Naive thymus-derived CD4-positive, alpha-beta T cell (primary cell): Measurements from ENCODE around the gene MSH2. TPM values are rescaled to one million over a fixed set of nuclear protein-coding genes. Genes with fewer than 3 reads are reported as not detected.
"Not testable (repeated sequence)": the region's sequence is repeated elsewhere in the genome, so short reads cannot be mapped to it uniquely, and the experiment has no call there.

ENCODE experiments used
- ATAC-seq: fragments of 150-1000 bp; cut with Tn5 transposase; 2 replicates; pipeline ENCODE4 v1.10.0; 2021; ENCODE audit warnings: mild to moderate bottlenecking, moderate library complexity
- CTCF ChIA-PET: fragments of 350-600 bp; sonication (Branson Sonifier 250); formaldehyde crosslinking; loops from one replicate; lab custom pipeline; 2021; ENCODE audit warnings: antibody characterized with exemption; lab: Charles Lee
- POLR2A ChIA-PET: fragments of 350-600 bp; sonication (Branson Sonifier 250); formaldehyde crosslinking; loops from one replicate; lab custom pipeline; 2021; ENCODE audit warnings: antibody characterized with exemption, inconsistent platforms; lab: Charles Lee
- DNase-seq, 9 donors: peaks; one replicate each; pipeline versions ENCODE4 v3.0.0 to v3.0.0-alpha.2; 2020 to 2022; ENCODE audit warnings: mixed read lengths in 1 of 9
- H3K27ac ChIP-seq: one replicate; pipeline ENCODE4 v1.7.0; 2013; ENCODE audit warnings: mild to moderate bottlenecking, low read depth, low read length, moderate library complexity
- H3K27me3 ChIP-seq, 2 donors: one replicate each; pipeline ENCODE4 v1.7.0; 2013; ENCODE audit warnings: low read length in 2 of 2, mild to moderate bottlenecking in 2 of 2, moderate library complexity in 2 of 2; ENCODE audit not compliant: control insufficient read depth in 2 of 2, insufficient read depth in 2 of 2
- H3K36me3 ChIP-seq, 3 experiments: 1 replicate in 2 of 3; 2 replicates in 1 of 3; pipeline ENCODE4 v1.7.0; 2013; ENCODE audit warnings: low read length in 3 of 3, mild to moderate bottlenecking in 3 of 3, moderate library complexity in 1 of 3; ENCODE audit not compliant: insufficient read depth in 3 of 3, control insufficient read depth in 2 of 3
- H3K4me1 ChIP-seq, 2 donors: one replicate each; pipeline ENCODE4 v1.7.0; 2013; ENCODE audit warnings: low read length in 2 of 2, mild to moderate bottlenecking in 2 of 2, moderate library complexity in 1 of 2; ENCODE audit not compliant: control insufficient read depth in 2 of 2, insufficient read depth in 2 of 2
- H3K4me3 ChIP-seq: 2 replicates; pipeline ENCODE4 v1.7.0; 2013; ENCODE audit warnings: mild to moderate bottlenecking, low read length
- H3K9me3 ChIP-seq, 3 experiments: 1 replicate in 2 of 3; 2 replicates in 1 of 3; pipeline ENCODE4 v1.7.0; 2013; ENCODE audit warnings: low read length in 3 of 3; ENCODE audit not compliant: control insufficient read depth in 2 of 3
- H3K27ac Mint-ChIP-seq, 9 donors: one replicate each; pipeline ENCODE4 v1.8.0; 2020 to 2022; ENCODE audit warnings: mixed read lengths in 9 of 9, mild to moderate bottlenecking in 8 of 9, moderate library complexity in 5 of 9, inconsistent platforms in 2 of 9
- H3K27me3 Mint-ChIP-seq, 5 donors: one replicate each; pipeline ENCODE4 v1.8.0; 2021 to 2022; ENCODE audit warnings: mixed read lengths in 5 of 5, mild to moderate bottlenecking in 1 of 5
- H3K36me3 Mint-ChIP-seq, 5 donors: one replicate each; pipeline ENCODE4 v1.8.0; 2020 to 2022; ENCODE audit warnings: mixed read lengths in 5 of 5, mild to moderate bottlenecking in 3 of 5, inconsistent platforms in 1 of 5
- H3K4me1 Mint-ChIP-seq, 7 donors: one replicate each; pipeline ENCODE4 v1.8.0; 2020 to 2022; ENCODE audit warnings: mixed read lengths in 7 of 7, mild to moderate bottlenecking in 3 of 7, inconsistent platforms in 1 of 7
- H3K4me3 Mint-ChIP-seq, 10 donors: one replicate each; pipeline ENCODE4 v1.8.0; 2020 to 2022; ENCODE audit warnings: mild to moderate bottlenecking in 10 of 10, mixed read lengths in 10 of 10, moderate library complexity in 6 of 10, inconsistent platforms in 2 of 10
- H3K9me3 Mint-ChIP-seq, 11 donors: one replicate each; pipeline ENCODE4 v1.8.0; 2020 to 2022; ENCODE audit warnings: mixed read lengths in 11 of 11, mild to moderate bottlenecking in 4 of 11, inconsistent platforms in 1 of 11, moderate library complexity in 1 of 11
- intact Hi-C, 2 donors: fragments of 100-400 bp; cut with micrococcal nuclease; formaldehyde crosslinking; loops; one replicate each; pipeline ENCODE4 v1.15.1; 2023
- polyA plus RNA-seq, 2 donors: library from polyadenylated mRNA; unstranded; fragments of 300-500 nt; fragmentation: Illumina TruSeq; gene quantifications; one replicate each; pipeline ENCODE4 v1.2.3, GENCODE V29; 2021
- total RNA-seq, 6 experiments: library from RNA in 5 of 6; stranded (reverse) in 5 of 6; gene quantifications; 1 replicate in 5 of 6; 2 replicates in 1 of 6; pipeline ENCODE4 v1.2.3 and lab custom pipeline; 2021 to 2026

MSH2 gene
- total and polyA plus RNA-seq, 7 experiments from 2014 or later = 12.2 to 46.8 (median 39.1) TPM

- H3K9me3 Mint-ChIP-seq = no peaks in the 10 kb centered on the region
Observed at GRCh38 chr2:47422016-47422415, 19.1 kb downstream of the MSH2 start.

GRCh38 chr2:47422560-47422959, 19.6 kb downstream of the MSH2 start:
- no peak overlapping the region for H3K27ac Mint-ChIP-seq
- H3K9me3 Mint-ChIP-seq = no peaks in the 10 kb centered on the region
- H3K4me1 Mint-ChIP-seq = peaks cover 0 to 6% (median 0%) of the 10 kb centered on the region in 7 donors
- H3K4me3 ChIP-seq = no peak overlapping the region
- CTCF ChIA-PET = no interaction called here
- intact Hi-C loops = no loop called here
- H3K9me3 ChIP-seq = no peaks in the 10 kb centered on the region
- H3K27me3 ChIP-seq = no peaks in the 10 kb centered on the region
- no peaks in the 10 kb centered on the region for H3K4me1 ChIP-seq
- POLR2A ChIA-PET = no interaction called here
- no peak overlapping the region for H3K27ac ChIP-seq
- no peak overlapping the region for H3K4me3 Mint-ChIP-seq
- peaks cover 0 to 51% (median 18%) of the 10 kb centered on the region in 5 donors for H3K36me3 Mint-ChIP-seq
- H3K36me3 ChIP-seq = peaks cover 0 to 38% (median 4%) of the 10 kb centered on the region in 3 experiments
- ATAC-seq (no peak), DNase-seq (no peak)
- no peaks in the 10 kb centered on the region for H3K27me3 Mint-ChIP-seq

More at GRCh38 chr2:47422016-47422415, 19.1 kb downstream of the MSH2 start:
- peaks cover 0 to 6% (median 0%) of the 10 kb centered on the region in 7 donors for H3K4me1 Mint-ChIP-seq
- intact Hi-C loops = no loop called here
- Histone ChIP-seq H3K27ac (no peak overlapping the region), H3K4me1 (no peaks in the 10 kb centered on the region), H3K36me3 (peaks cover 0 to 43% (median 6%) of the 10 kb centered on the region in 3 experiments), H3K27me3 (no peaks in the 10 kb centered on the region), H3K4me3 (no peak overlapping the region), H3K9me3 (no peaks in the 10 kb centered on the region)
- no peak overlapping the region for H3K4me3 Mint-ChIP-seq
- peaks cover under 1 to 49% (median 18%) of the 10 kb centered on the region in 5 donors for H3K36me3 Mint-ChIP-seq
- DNase-seq = no peak
- ChIA-PET CTCF (interaction anchor here (0.6 kb wide), 1 partner anchor 588 kb away, joined by 3 read pairs; no protein-coding TSS in a partner anchor), POLR2A (no interaction called here)
- no peak for ATAC-seq
- no peaks in the 10 kb centered on the region for H3K27me3 Mint-ChIP-seq
- no peak overlapping the region for H3K27ac Mint-ChIP-seq

- CTCF ChIA-PET = no interaction called here
Observed at GRCh38 chr2:47426786-47427185, 23.8 kb downstream of the MSH2 start.

GRCh38 chr2:47429795-47430194, 26.8 kb downstream of the MSH2 start:
- ATAC-seq (no peak), DNase-seq (no peak)
- peaks cover 12 to 48% (median 29%) of the 10 kb centered on the region in 5 donors for H3K36me3 Mint-ChIP-seq
- H3K27me3 Mint-ChIP-seq = no peaks in the 10 kb centered on the region
- H3K9me3 Mint-ChIP-seq = peaks cover 0 to 3% (median 0%) of the 10 kb centered on the region in 11 donors
- Histone ChIP-seq H3K4me1 (no peaks in the 10 kb centered on the region), H3K27me3 (no peaks in the 10 kb centered on the region), H3K4me3 (no peak overlapping the region), H3K27ac (no peak overlapping the region), H3K36me3 (peaks cover 4 to 21% (median 4%) of the 10 kb centered on the region in 3 experiments), H3K9me3 (no peaks in the 10 kb centered on the region)
- H3K4me3 Mint-ChIP-seq = no peak overlapping the region
- CTCF ChIA-PET = no interaction called here
- no peaks in the 10 kb centered on the region for H3K4me1 Mint-ChIP-seq
- intact Hi-C loops = no loop called here
- POLR2A ChIA-PET = no interaction called here
- no peak overlapping the region for H3K27ac Mint-ChIP-seq

More at GRCh38 chr2:47426786-47427185, 23.8 kb downstream of the MSH2 start:
- no peaks in the 10 kb centered on the region for H3K9me3 ChIP-seq
- H3K36me3 ChIP-seq = peaks cover 0 to 32% (median 4%) of the 10 kb centered on the region in 3 experiments
- no peak overlapping the region for H3K4me3 ChIP-seq
- Mint-ChIP-seq H3K36me3 (peaks cover 9 to 49% (median 21%) of the 10 kb centered on the region in 5 donors), H3K27ac (no peak overlapping the region), H3K9me3 (no peaks in the 10 kb centered on the region), H3K4me3 (no peak overlapping the region), H3K4me1 (peaks cover 0 to 6% (median 0%) of the 10 kb centered on the region in 7 donors), H3K27me3 (no peaks in the 10 kb centered on the region)
- no peak for ATAC-seq
- DNase-seq = no peak
- H3K4me1 ChIP-seq = no peaks in the 10 kb centered on the region
- POLR2A ChIA-PET = no interaction called here
- H3K27me3 ChIP-seq = no peaks in the 10 kb centered on the region
- no peak overlapping the region for H3K27ac ChIP-seq
- intact Hi-C loops = no loop called here

GRCh38 chr2:47433006-47433405, 30.1 kb downstream of the MSH2 start:
- H3K27ac Mint-ChIP-seq, ATAC-seq, H3K27ac ChIP-seq, POLR2A ChIA-PET, intact Hi-C loops, H3K27me3 Mint-ChIP-seq, H3K4me1 Mint-ChIP-seq, H3K4me3 ChIP-seq, H3K4me3 Mint-ChIP-seq, H3K9me3 ChIP-seq, DNase-seq, CTCF ChIA-PET, H3K9me3 Mint-ChIP-seq, H3K27me3 ChIP-seq, H3K4me1 ChIP-seq: not testable (repeated sequence)
- H3K36me3 Mint-ChIP-seq = peaks cover 12 to 47% (median 28%) of the 10 kb centered on the region in 5 donors
- H3K36me3 ChIP-seq = peaks cover 4 to 21% (median 4%) of the 10 kb centered on the region in 3 experiments

GRCh38 chr2:47433445-47433844, 30.5 kb downstream of the MSH2 start:
- H3K4me3 ChIP-seq, intact Hi-C loops, DNase-seq, H3K9me3 Mint-ChIP-seq, H3K4me3 Mint-ChIP-seq, H3K27me3 Mint-ChIP-seq, H3K9me3 ChIP-seq, H3K4me1 ChIP-seq, CTCF ChIA-PET, H3K27me3 ChIP-seq, POLR2A ChIA-PET, ATAC-seq, H3K27ac Mint-ChIP-seq, H3K4me1 Mint-ChIP-seq, H3K27ac ChIP-seq: not testable (repeated sequence)
- H3K36me3 Mint-ChIP-seq = peaks cover 12 to 51% (median 32%) of the 10 kb centered on the region in 5 donors
- peaks cover 4 to 21% (median 4%) of the 10 kb centered on the region in 3 experiments for H3K36me3 ChIP-seq

GRCh38 chr2:47437287-47437686, 34.3 kb downstream of the MSH2 start:
- no peak overlapping the region for H3K27ac ChIP-seq
- ATAC-seq (no peak), DNase-seq (no peak)
- peaks cover 0 to 5% (median 0%) of the 10 kb centered on the region in 11 donors for H3K9me3 Mint-ChIP-seq
- H3K4me3 Mint-ChIP-seq = no peak overlapping the region
- no peaks in the 10 kb centered on the region for H3K4me1 ChIP-seq
- peaks cover 0 to 7% (median under 1%) of the 10 kb centered on the region in 3 experiments for H3K36me3 ChIP-seq
- H3K27me3 ChIP-seq = no peaks in the 10 kb centered on the region
- peaks cover 0 to 3% (median 0%) of the 10 kb centered on the region in 7 donors for H3K4me1 Mint-ChIP-seq
- ChIA-PET POLR2A (interaction anchor here (0.5 kb wide), 1 partner anchor 448 kb away, joined by 3 read pairs; no protein-coding TSS in a partner anchor), CTCF (interaction anchor here (0.9 kb wide), 1 partner anchor 330 kb away, joined by 3 read pairs; no protein-coding TSS in a partner anchor)
- H3K9me3 ChIP-seq = no peaks in the 10 kb centered on the region
- intact Hi-C loops = loop anchor here (1.0 kb wide), 1 partner anchor 331 kb away; no protein-coding TSS in a partner anchor
- no peak overlapping the region for H3K4me3 ChIP-seq
- no peaks in the 10 kb centered on the region for H3K27me3 Mint-ChIP-seq
- H3K27ac Mint-ChIP-seq = no peak overlapping the region
- peaks cover 2 to 36% (median 14%) of the 10 kb centered on the region in 5 donors for H3K36me3 Mint-ChIP-seq
